Suprapubic skin (tissue), 4 donors: ENCODE measurements around the gene ARFGEF3. TPM values are rescaled to one million over a fixed set of nuclear protein-coding genes. Genes with fewer than 3 reads are reported as not detected.
"Not testable (repeated sequence)": the region's sequence is repeated elsewhere in the genome, so short reads cannot be mapped to it uniquely, and the experiment has no call there.

Source experiments
- DNase-seq, 2 donors: peaks; one replicate each; pipeline ENCODE4 v3.0.0-alpha.2; 2019; ENCODE audit warnings: low spot score in 2 of 2
- H3K27ac ChIP-seq: fragments of 200-600 bp; sonication (generic); one replicate; pipeline ENCODE4 v1.5.1; 2019
- H3K27me3 ChIP-seq: fragments of 200-600 bp; sonication (generic); one replicate; pipeline ENCODE4 v1.5.1; 2019
- H3K36me3 ChIP-seq: fragments of 200-600 bp; sonication (generic); one replicate; pipeline ENCODE4 v1.5.1; 2019
- H3K4me1 ChIP-seq: fragments of 200-600 bp; sonication (generic); one replicate; pipeline ENCODE4 v1.5.1; 2019
- H3K4me3 ChIP-seq: fragments of 200-600 bp; sonication (generic); one replicate; pipeline ENCODE4 v1.5.1; 2019; ENCODE audit warnings: mild to moderate bottlenecking
- H3K9me3 ChIP-seq: fragments of 200-600 bp; sonication (generic); one replicate; pipeline ENCODE4 v1.5.1; 2019
- EP300 ChIP-seq: sonication (generic); formaldehyde crosslinking; IDR thresholded peaks from one replicate; pipeline ENCODE4 v1.6.1; 2017; ENCODE audit warnings: antibody characterized with exemption
- POLR2A ChIP-seq, 2 donors: fragments of 450-650 bp; IDR thresholded peaks; one replicate each; pipeline ENCODE4 v1.6.1; 2017; ENCODE audit warnings: antibody characterized with exemption in 2 of 2, mild to moderate bottlenecking in 2 of 2, moderate library complexity in 2 of 2
- POLR2AphosphoS5 ChIP-seq, 3 donors: sonication (generic); formaldehyde crosslinking; IDR thresholded peaks; one replicate each; pipeline ENCODE4 v1.6.1; 2017; ENCODE audit warnings: antibody characterized with exemption in 3 of 3
- WGBS: methylation state at CpG from one replicate; pipeline ENCODE4 v1.1.5; 2018; 5-methylcytosine and 5-hydroxymethylcytosine counted together
- total RNA-seq, 4 donors: library from RNA; depleted of rRNA; stranded (reverse); fragments of >200 nt; gene quantifications; one replicate each; pipeline ENCODE4 v1.1.0, GENCODE V29; 2016
- TF ChIP-seq, protein P1 (sequence below), 2 donors: fragments of 200-600 bp in 1 of 2; fragments of 450-650 bp in 1 of 2; sonication (generic) in 1 of 2; IDR thresholded peaks; one replicate each; pipeline ENCODE4 v1.5.1; 2016 to 2019; ENCODE audit warnings: antibody characterized with exemption in 2 of 2, mild to moderate bottlenecking in 1 of 2, moderate library complexity in 1 of 2

The ARFGEF3 gene
- total RNA-seq, 4 donors from 2014 or later: 5.1 to 20.6 (median 9.6) TPM

DNA sequence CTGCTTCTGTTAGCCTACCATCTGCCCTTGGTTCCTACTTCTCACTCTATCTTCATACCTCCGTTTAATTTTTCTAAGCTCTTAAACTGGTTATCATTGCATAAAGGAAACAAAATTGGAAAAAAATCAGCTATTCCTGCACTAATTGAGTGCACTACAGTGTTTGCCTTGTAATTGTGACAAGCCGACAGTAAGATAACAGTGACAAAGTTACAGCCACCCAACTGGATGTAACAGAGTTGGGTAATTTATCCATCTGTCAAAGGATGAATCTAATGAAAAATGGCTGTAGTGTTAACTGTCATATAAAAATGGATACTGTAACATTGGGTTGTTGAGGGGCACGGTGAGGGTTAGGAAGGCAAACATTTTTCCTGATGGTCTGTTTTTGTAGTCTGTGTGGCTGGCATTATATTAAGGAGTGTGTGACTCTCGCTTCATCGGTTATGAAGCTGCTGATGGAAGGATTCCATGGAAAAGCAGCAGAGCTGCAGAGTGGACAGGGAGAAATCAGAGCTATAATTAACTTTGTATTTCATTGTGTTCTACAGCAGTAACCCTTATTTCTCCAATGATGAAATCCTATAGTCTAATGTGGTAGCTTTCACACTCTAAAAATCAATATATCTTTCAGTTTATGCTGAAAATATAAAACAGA, 43.8 kb downstream of the ARFGEF3 start:
- H3K27ac ChIP-seq: no peak overlapping the region
- no peak overlapping the region for H3K4me3 ChIP-seq
- no peaks in the 10 kb centered on the region for H3K4me1 ChIP-seq
- TF ChIP-seq EP300: no peak
- no peak for TF ChIP-seq POLR2AphosphoS5 (IDR thresholded peaks at IDR 0.05)
- TF ChIP-seq POLR2A (IDR thresholded peaks at IDR 0.05): no peak
- TF ChIP-seq, protein P1, sequence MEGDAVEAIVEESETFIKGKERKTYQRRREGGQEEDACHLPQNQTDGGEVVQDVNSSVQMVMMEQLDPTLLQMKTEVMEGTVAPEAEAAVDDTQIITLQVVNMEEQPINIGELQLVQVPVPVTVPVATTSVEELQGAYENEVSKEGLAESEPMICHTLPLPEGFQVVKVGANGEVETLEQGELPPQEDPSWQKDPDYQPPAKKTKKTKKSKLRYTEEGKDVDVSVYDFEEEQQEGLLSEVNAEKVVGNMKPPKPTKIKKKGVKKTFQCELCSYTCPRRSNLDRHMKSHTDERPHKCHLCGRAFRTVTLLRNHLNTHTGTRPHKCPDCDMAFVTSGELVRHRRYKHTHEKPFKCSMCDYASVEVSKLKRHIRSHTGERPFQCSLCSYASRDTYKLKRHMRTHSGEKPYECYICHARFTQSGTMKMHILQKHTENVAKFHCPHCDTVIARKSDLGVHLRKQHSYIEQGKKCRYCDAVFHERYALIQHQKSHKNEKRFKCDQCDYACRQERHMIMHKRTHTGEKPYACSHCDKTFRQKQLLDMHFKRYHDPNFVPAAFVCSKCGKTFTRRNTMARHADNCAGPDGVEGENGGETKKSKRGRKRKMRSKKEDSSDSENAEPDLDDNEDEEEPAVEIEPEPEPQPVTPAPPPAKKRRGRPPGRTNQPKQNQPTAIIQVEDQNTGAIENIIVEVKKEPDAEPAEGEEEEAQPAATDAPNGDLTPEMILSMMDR (IDR thresholded peaks at IDR 0.05): no peak
- H3K9me3 ChIP-seq: no peaks in the 10 kb centered on the region
- no peaks in the 10 kb centered on the region for H3K36me3 ChIP-seq
- no peak for DNase-seq
- H3K27me3 ChIP-seq: no peaks in the 10 kb centered on the region
- 77% methylated on average over 5 of the region's 5 CpGs for WGBS

GRCh38 chr6:138206862-138207261, 45.1 kb downstream of the ARFGEF3 start:
- TF ChIP-seq EP300: no peak
- TF ChIP-seq POLR2A (IDR thresholded peaks at IDR 0.05): no peak
- TF ChIP-seq POLR2AphosphoS5 (IDR thresholded peaks at IDR 0.05): no peak
- TF ChIP-seq, protein P1 (IDR thresholded peaks at IDR 0.05): no peak

GRCh38 chr6:138211048-138211581, 49.4 kb downstream of the ARFGEF3 start:
- no peak overlapping the region for H3K4me3 ChIP-seq
- no peaks in the 10 kb centered on the region for H3K9me3 ChIP-seq
- no peaks in the 10 kb centered on the region for H3K4me1 ChIP-seq
- DNase-seq: no peak
- 80% methylated on average over 2 of the region's 2 CpGs for WGBS
- no peak for TF ChIP-seq POLR2AphosphoS5 (IDR thresholded peaks at IDR 0.05)
- no peak for TF ChIP-seq POLR2A (IDR thresholded peaks at IDR 0.05)
- TF ChIP-seq EP300: no peak
- TF ChIP-seq, protein P1 (IDR thresholded peaks at IDR 0.05): no peak
- H3K27ac ChIP-seq: no peak overlapping the region
- no peaks in the 10 kb centered on the region for H3K27me3 ChIP-seq
- no peaks in the 10 kb centered on the region for H3K36me3 ChIP-seq

More at GRCh38 chr6:138206862-138207261, 45.1 kb downstream of the ARFGEF3 start:
- Histone ChIP-seq H3K27me3 (no peaks in the 10 kb centered on the region), H3K9me3 (no peaks in the 10 kb centered on the region), H3K4me1 (no peaks in the 10 kb centered on the region), H3K36me3 (no peaks in the 10 kb centered on the region), H3K27ac (no peak overlapping the region), H3K4me3 (no peak overlapping the region)
- no peak for DNase-seq

DNA sequence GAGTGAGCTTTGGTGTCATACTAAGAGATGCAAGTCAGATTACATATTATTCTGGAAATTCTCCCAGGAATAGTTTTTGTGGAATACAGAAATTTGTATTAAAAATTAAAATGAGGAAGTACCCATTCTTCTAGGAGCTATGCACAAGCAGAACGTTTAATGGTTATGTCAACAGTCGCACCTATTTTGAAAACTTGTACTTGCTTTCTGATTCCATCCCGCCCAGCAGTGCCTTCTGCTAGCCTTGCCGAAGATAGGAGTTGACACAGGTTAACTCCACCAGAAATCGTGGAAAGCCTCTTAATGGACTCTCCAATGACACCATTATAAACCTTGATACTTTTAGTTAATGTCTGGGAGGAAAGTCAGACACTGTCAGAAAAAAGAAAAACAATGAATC, 49.9 kb downstream of the ARFGEF3 start:
- no peak for TF ChIP-seq POLR2AphosphoS5 (IDR thresholded peaks at IDR 0.05)
- TF ChIP-seq POLR2A (IDR thresholded peaks at IDR 0.05): no peak
- TF ChIP-seq EP300: no peak
- TF ChIP-seq, protein P1 (IDR thresholded peaks at IDR 0.05): no peak

DNA sequence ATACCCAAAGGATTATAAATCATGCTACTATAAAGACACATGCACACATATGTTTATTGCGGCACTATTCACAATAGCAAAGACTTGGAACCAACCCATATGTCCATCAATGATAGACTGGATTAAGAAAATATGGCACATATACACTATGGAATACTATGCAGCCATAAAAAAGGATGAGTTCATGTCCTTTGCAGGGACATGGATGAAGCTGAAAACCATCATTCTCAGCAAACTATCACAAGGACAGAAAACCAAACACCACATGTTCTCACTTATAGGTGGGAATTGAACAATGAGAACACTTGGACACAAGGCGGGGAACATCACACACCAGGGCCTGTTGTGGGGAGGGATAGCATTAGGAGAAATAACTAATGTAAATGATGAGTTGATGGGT, 50.8 kb downstream of the ARFGEF3 start:
- H3K4me3 ChIP-seq, H3K27me3 ChIP-seq, DNase-seq, H3K4me1 ChIP-seq, H3K36me3 ChIP-seq, H3K9me3 ChIP-seq, H3K27ac ChIP-seq: not testable (repeated sequence)
- 98% methylated on average over 2 of the region's 2 CpGs for WGBS

More for the DNA sequence above, 49.9 kb downstream of the ARFGEF3 start:
- no peak overlapping the region for H3K4me3 ChIP-seq
- H3K36me3 ChIP-seq: no peaks in the 10 kb centered on the region
- WGBS: 82% methylated on average over 5 of the region's 5 CpGs
- H3K9me3 ChIP-seq: no peaks in the 10 kb centered on the region
- H3K4me1 ChIP-seq: no peaks in the 10 kb centered on the region
- H3K27me3 ChIP-seq: no peaks in the 10 kb centered on the region
- no peak overlapping the region for H3K27ac ChIP-seq
- DNase-seq: no peak
